ENCODE measurements around the gene HDAC1.
"Not testable (repeated sequence)": the region's sequence is repeated elsewhere in the genome, so short reads cannot be mapped to it uniquely, and the experiment has no call there.

HDAC1 gene

GRCh38 chr1:32349211-32349708 is 57.4 kb downstream of the HDAC1 start:
- DNase-seq (ENCODE audit: low spot score): no peak

DNA sequence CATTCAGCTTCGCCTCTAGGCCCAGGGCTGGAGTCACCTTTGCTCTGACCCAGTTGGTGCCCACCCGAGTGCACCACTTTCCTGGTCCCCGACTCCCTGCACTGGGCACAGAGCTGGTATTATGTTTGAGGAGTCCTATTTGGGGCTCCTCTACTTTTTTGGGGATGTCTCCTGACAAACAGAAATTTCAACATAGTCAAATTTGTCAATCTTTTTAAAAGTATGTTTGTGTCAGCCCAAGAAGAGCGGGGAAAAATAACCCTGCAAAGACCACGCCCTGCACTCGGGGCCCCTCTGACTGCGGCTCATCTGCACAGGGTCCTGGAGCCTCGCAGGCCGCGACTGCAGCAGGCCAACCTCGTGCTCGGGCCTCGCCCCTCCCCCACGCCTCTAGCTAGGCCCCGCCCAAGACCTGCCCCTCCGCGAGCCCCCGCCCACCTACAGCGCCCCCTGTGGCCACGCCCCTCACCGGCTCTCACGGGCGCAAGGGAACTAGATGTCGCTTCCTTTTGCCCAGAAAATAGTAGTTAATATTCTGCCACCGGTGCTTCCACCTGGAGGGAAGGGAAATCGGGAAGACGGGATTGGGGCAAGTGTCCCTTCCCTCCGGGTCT is 59.0 kb downstream of the HDAC1 start:
- no peak for DNase-seq (ENCODE audit: low spot score)

DNA sequence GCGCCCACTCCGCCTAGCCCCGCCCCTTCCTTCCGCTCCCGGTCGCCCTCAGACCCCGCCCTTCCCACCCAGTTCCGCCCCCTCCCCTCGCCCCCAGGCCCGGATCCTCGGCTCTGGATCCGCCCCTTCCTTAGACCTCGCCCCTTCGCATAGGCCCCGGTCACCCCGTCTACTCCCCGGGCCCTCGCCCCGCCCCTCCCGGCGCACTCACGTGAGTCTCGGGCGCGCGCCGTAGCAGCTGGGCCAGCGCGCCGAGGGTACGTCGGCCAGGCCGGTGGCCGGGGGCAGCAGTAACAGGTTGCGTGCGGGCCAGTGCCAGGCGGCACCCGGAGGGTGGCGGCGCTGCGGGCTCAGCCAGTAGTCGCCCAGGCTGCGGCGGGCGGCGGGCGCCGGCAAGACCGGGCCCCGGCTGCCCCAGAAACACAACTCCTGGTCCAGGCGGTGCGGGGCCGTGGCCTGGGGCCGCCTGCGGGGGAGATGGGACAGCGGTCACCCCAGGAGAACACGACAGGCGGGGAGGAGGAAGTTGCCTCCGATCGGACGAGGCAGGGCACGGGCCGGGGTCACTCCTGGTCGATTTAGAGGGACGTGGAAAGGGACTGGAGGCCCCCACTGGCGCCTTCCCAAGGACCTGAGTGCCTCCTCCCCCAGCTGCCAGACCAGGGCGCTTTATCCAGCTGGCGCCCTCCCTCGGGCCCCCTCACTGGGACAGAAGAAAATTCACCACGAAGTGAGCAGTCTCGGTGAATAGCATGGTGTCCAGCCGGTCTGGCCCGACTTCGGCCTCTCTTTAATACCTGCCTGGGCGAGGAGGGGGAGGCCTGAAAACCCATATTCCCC is 59.7 kb downstream of the HDAC1 start:
- DNase-seq (ENCODE audit: low spot score): peak; percentile 89

DNA sequence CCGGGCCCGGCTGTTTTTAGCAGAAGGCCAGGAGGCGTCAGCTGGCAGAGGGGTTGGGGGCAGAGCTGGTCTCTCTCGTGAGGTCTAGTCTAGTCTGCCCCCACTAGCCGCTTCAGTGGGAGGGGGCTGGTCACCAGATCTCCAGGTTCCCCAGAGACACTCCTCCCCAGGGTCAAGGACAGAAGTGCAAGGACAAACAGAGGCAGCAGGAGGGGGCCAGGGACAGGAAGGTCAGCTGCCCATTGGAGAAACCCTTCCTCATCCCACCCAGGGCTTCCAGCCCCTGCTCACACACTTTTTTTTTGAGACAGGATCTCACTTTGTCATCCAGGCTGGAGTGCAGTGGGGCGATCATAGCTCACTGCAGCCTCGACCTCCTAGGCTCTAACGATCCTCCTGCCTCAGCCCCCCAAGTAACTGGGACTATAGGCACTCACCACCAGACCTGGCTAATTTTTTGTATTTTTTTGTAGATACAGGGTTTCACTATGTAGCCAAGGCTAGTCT is 60.4 kb downstream of the HDAC1 start:
- DNase-seq (ENCODE audit: low spot score): no peak

DNA sequence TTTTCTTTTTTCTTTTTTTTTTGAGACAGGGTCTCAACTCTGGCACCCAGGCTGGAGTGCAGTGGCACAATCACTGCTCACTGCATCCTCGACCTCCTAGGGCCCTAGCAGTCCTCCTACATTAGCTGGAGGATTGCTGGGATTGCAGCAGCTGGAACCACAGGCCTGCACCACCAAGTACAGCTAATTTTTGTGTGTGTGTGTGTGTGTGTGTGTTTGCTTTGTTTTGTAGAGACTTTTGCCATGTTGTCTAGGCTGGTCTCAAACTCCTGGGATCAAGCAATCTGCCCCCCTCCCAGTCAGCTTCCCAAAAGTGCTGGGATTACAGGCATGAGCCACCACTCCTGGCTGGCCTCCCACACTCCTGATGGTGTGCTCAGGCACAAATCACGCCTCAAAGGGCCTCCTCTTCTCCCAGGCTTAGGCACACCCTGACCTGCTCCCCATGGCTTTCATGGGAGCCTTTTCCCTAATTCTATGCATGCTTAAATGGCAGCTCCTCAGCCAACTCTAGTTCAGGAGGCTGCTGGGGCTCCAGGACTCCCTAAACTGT is 61.0 kb downstream of the HDAC1 start:
- DNase-seq (ENCODE audit: low spot score): no peak

DNA sequence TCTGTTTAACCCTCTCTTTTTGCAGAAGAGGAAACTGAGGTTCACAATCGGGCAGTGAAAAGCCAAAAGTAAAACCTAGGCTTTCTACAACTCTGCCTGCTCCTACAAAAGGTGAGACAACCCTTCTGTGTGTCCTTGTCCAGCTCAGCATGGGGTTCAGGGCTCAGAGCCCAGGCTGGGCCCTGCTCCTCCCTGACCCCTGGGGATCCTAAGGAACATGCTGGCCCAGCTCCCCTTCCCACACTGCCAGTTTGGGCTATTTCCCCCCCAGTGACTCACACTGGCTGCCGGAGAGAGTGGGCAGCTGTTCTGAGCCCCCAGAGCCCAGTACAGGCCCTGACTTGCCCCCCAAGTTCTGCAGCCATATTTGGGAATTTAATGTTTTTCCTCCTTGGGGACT is 61.5 kb downstream of the HDAC1 start:
- no peak for DNase-seq (ENCODE audit: low spot score)

DNA sequence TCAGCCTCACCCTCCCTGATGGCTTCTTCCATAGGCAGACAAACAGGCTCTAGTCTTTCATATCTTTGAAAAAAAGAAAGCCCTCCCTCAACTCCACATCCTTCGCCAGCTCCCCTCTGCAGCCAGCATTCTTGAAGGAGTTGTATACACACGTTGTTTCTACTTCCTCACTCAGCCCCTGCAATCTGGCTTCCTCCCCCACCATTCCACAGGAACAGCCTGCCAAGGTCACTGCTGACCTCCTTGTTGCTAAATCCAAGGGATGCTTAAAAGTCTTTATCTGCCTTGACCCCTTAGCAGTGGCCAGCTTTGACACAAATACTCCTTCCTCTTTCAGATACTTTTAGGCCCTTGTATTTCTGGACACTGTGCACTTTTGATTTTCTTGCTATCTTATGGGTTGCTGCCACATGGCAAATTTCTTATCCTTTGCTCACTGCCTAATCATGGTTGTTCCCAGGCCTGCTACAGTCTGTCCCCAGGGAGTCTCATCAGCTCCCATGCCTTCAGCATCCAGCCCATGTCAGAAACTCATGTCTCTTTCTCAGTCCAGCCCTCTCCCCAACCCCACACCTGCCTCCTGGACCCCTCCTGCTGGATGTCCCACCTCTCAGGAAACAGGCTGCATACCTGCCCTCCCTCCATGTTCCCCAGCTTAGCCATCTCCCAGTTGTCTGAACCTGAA is 62.1 kb downstream of the HDAC1 start:
- no peak for DNase-seq (ENCODE audit: low spot score)

DNA sequence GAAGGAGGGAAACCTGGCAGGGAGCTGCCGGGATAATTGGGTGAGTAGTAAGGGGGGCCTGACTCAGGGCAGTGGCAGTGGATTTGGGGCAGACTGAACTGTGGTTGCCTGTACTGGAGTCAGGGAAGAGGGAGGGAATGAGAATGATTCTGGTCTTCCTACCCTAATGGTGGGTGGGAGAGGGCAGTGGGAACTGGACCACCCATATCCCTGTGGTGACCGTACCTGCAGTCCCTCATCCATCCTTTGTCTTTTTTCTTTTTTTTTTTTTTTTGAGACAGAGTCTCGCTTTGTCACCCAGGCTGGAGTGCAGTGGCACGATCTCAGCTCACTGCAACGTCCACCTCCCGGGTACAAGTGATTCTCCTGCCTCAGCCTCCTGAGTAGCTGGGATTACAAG is 63.9 kb downstream of the HDAC1 start:
- not testable (repeated sequence) for DNase-seq (ENCODE audit: low spot score)

- DNase-seq (ENCODE audit: low spot score): no peak
Observed at GRCh38 chr1:32356478-32356877, 64.6 kb downstream of the HDAC1 start.

- DNase-seq (ENCODE audit: low spot score): no peak
Observed at GRCh38 chr1:32357614-32358013, 65.7 kb downstream of the HDAC1 start.

DNA sequence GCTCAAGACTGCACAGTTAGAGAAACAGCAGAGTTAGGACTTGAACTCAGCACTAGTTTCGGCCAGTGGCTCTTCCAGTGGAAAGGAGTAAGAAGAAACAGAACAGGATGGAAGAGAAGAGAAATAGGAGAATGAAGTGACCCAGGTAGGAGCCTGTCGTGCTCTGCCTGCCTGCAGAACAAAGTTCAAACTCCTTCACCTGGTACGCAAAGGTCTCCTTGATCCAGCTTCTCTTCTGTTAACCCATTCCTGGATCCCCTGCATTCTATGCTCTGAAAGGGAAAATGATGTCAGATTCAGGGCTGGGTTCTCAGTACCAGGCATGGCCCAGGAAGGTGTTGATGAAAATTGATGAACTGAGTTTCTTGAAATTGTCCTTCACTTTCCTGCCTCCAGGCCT is 66.6 kb downstream of the HDAC1 start:
- DNase-seq (ENCODE audit: low spot score): no peak

- DNase-seq (ENCODE audit: low spot score): no peak
Observed at GRCh38 chr1:32361308-32361673, 69.4 kb downstream of the HDAC1 start.

DNA sequence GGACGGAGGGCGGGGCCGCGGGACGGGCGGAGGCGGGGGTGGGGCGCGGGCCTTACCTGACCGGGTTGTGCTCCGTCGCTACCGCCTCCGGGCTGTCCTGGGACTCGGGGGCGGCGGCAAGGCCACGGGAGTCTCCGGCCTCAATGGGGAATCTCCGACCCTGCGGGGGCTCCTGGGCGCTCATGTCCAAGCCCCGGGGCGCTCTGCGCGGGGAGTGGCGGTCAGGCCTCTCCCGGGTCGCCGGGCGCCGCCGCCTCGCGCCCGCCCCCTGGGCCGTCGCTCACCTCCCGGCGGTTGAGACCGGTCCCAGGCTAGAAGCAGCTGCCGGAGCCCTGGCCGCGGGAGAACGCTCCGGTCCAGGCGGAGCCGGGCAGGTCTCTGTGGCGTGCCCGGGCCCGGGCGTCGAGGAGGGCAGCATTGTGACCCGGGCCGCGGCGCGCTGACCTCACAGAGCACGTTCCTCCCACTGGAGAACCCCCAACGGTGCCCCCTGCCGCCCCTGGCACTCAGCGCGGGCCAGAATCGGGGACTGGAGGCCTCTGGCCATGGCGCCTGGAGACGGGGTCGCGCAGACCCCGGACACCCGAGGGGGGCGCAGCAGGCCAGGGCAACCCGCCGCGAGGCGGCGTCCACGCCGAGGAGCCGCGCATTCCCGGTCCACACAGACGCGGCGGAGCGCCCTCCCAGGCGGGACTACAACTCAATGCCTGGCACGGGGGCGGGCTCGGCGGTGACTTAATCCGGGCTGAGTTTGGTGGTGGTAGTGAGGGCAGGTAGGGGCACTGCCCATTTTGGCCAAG is 70.0 kb downstream of the HDAC1 start:
- DNase-seq (ENCODE audit: low spot score): no peak

DNA sequence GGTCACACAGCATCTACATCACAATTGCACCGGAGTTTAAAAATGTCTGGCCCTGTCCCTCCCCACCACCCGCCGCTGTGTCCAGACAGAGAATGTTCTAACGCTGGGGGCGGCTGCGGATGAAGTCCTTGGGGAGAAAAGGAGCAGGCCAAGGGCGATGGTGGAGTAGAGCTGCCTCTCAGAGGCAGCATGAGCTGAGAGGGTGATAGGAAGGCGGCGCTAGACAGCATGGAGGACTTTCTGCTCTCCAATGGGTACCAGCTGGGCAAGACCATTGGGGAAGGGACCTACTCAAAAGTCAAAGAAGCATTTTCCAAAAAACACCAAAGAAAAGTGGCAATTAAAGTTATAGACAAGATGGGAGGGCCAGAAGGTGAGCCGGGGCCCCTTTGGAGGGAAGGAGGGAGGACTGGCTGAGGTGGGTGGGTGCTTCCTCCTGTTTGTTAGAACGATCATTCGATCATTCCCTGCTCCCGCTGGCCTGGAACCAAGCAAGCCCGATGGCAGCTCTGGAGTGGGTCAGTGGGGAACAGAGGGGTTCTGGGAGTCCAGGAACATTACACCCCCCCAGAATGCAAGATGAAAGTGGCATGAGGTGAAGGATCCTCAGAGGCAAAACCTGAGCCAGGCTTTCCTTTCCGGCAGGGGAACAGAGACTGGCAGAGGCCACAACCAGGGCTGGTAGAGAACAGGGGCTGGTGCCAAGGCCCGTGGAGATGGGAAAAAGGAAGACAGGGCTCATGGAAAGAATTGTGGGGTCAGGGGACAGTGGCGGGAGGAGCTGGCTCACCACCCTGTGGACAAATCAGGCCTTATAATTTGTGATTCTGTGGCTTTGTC is 70.8 kb downstream of the HDAC1 start, which contains the start of the genes FAM229A and TSSK3:
Gene FAM229A (minus strand): TSS at position 12 of the 840 bp plus-strand sequence. CDS start 394 bp downstream, outside the sequence.
Gene TSSK3 (plus strand): TSS at position 66 of the 840 bp plus-strand sequence. CDS start 163 bp downstream, at position 229.
- no peak for DNase-seq (ENCODE audit: low spot score)

GRCh38 chr1:32363713-32364112 is 71.8 kb downstream of the HDAC1 start:
- no peak for DNase-seq (ENCODE audit: low spot score)

DNA sequence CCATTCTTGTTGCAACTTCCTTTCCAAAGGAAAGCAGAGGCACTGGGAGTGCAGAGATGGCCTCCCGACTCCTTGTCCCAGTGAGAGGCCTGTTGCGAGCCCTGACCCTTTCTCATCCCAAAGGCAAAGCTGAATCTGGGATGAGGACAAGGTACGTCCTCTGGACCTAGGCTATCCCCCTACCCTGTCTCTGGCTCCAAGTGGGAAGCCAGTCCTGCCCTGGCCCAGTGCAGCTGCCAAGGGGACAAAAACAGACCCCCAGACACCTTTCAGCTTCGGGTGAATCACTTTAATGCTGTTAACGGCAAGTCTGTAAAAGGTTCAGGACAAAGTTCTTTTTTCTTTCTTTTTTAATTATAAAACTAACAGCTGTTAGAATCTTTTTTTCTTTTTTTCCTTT is 73.0 kb downstream of the HDAC1 start:
- DNase-seq (ENCODE audit: low spot score): no peak

- no peak for DNase-seq (ENCODE audit: low spot score)
Observed at GRCh38 chr1:32365445-32365844, 73.6 kb downstream of the HDAC1 start.

GRCh38 chr1:32367912-32368635 is 76.2 kb downstream of the HDAC1 start:
- no peak for DNase-seq (ENCODE audit: low spot score)

- DNase-seq (ENCODE audit: low spot score): no peak
Observed at GRCh38 chr1:32372149-32372756, 80.4 kb downstream of the HDAC1 start.
